Activated T-helper 9 cell treated with anti-CD3 and anti-CD28 coated beads, Interleukin-2, amount 50 U/mL, for 16 hours (primary cell): ENCODE results near the gene WASHC4.

ENCODE experiments used
- DNase-seq: peaks from one replicate; pipeline ENCODE4 v3.0.0-alpha.2; 2020; ENCODE audit warnings: low read depth

Gene WASHC4

GRCh38 chr12:105107494-105108371, at the start of gene WASHC4:
WASHC4 (plus strand) TSS chr12:105107731; CDS start chr12:105107801, 70 bp downstream.
- DNase-seq, result peak; percentile 93

- DNase-seq, result no peak
These were observed 46.7 kb upstream of the WASHC4 start for GRCh38 chr12:105060715-105061378.

- DNase-seq, result no peak
These were observed 42.9 kb upstream of the WASHC4 start for GRCh38 chr12:105064564-105065178.

GRCh38 chr12:105067511-105068031, 40.0 kb upstream of the WASHC4 start:
- DNase-seq, result no peak

- DNase-seq, result no peak
These were observed 37.4 kb upstream of the WASHC4 start for GRCh38 chr12:105069936-105070702.

GRCh38 chr12:105071981-105072380, 35.5 kb upstream of the WASHC4 start:
- no peak for DNase-seq

- no peak for DNase-seq
These were observed 34.5 kb upstream of the WASHC4 start for GRCh38 chr12:105072888-105073488.

GRCh38 chr12:105076098-105076497, 31.4 kb upstream of the WASHC4 start:
- DNase-seq, result no peak

GRCh38 chr12:105076913-105077312, 30.6 kb upstream of the WASHC4 start:
- no peak for DNase-seq

- DNase-seq, result no peak
These were observed 30.1 kb upstream of the WASHC4 start for GRCh38 chr12:105077435-105077834.

- no peak for DNase-seq
These were observed 28.6 kb upstream of the WASHC4 start for GRCh38 chr12:105078712-105079570.

GRCh38 chr12:105083031-105083430, 24.5 kb upstream of the WASHC4 start:
- DNase-seq, result no peak

GRCh38 chr12:105083551-105084105, 23.9 kb upstream of the WASHC4 start:
- DNase-seq, result no peak

GRCh38 chr12:105084251-105085250, 23.0 kb upstream of the WASHC4 start, which contains the start of gene ALDH1L2:
ALDH1L2 (minus strand) TSS chr12:105084458; CDS start chr12:105084436, 22 bp downstream.
- peak; percentile 38 for DNase-seq

GRCh38 chr12:105085501-105085900, 22.0 kb upstream of the WASHC4 start:
- DNase-seq, result no peak

GRCh38 chr12:105089817-105090216, 17.7 kb upstream of the WASHC4 start:
- no peak for DNase-seq

- no peak for DNase-seq
These were observed 17.2 kb upstream of the WASHC4 start for GRCh38 chr12:105090361-105090760.

- no peak for DNase-seq
These were observed 15.9 kb upstream of the WASHC4 start for GRCh38 chr12:105091476-105092206.
